HG03108 (cell line): Measurements from ENCODE around the gene ANXA5.

Source experiments
- ATAC-seq: cut with Tn5 transposase; IDR thresholded peaks from one replicate; pipeline ENCODE4 v1.9.1; 2021; ENCODE audit warnings: moderate library complexity; ENCODE audit not compliant: unreplicated experiment

ANXA5 gene

DNA sequence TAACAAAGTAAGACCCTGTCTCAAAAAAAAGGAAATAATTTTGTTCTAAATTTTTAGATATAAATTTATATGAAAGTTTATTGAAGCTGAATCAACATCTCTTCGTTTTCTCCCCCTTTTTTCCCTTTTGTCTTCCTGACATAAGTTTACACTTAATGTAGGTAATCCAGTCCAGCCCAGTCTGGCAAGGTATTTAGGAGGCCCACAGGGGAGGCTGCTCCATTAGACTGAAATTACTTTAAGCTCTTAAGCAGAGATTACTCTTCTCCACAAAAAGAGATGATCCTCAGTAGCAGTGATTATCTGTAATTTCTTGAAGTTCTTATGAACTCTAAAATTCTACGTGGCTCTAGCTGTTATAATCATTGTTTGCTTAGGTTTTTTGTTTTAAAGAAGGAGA is 46.0 kb downstream of the ANXA5 start:
- no peak for ATAC-seq

DNA sequence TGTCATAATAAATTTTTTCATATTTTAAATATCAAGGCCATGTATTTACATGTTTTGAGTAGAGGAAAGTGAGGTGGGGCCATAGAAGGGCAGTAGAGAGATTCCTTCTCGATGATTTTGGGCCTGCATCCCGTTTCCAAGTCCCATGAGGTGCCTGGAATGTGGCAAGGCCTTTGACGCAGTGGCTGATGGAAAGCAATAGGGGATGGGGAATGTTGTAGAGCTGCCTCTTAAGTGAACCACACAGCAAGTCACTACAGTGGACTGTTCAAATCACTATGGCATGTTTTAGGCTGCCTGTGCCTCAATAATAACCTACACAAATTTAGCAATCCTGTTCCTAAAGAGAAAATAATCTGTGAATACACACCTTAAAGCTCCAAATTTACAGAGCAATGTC is 48.3 kb downstream of the ANXA5 start:
- ATAC-seq, result no peak

DNA sequence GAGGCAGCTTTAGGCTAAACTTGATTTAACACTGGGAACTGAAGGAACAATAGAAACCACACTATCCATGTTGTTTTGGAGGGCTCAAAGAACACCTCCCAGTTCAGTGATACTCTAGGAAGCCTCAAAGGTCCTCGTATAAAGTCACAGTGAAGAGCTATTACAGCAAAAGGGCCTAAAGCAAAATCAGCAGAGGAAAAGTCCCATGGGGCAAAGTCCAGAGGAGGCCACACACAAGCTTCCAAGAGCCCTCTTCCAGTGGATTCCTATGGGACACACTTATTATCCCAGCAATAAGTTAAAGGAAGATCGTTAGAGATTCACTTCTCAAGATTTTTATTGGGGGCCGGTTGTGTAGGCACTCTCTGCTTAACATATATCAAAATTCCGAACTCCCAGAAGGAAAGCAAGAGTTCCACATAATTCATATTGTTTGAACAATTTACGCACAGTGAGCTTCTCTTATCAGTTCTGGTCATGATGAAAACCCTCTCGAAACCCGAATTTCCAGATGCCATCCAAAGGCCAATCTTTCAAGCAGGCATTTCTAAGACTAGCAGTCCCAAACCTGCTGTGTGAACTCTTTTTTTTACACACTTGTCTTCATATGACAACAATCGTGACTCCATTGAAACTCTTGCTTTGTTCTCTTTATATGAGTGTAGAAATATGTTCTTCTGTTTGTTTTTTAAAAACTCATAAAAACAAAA is 53.7 kb downstream of the ANXA5 start:
- no peak for ATAC-seq

DNA sequence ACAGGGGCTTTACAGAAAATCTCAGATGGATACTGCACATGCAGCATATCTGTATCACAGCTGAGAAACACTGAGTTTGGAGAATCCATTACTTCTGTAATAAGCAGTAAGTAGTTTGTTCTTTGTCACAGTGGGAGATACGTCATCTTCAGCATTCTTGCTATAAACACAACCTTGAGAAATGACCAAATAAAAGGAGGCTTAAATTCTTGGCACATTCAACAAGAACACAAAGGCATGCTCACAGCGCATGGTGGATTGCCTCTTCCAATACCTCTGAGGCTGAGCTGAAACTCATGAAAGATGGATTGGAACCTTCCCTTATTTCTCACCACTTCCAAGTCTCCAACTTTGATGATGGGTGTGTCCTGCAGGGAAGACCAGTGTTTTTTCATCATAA is 54.5 kb downstream of the ANXA5 start:
- no peak for ATAC-seq

DNA sequence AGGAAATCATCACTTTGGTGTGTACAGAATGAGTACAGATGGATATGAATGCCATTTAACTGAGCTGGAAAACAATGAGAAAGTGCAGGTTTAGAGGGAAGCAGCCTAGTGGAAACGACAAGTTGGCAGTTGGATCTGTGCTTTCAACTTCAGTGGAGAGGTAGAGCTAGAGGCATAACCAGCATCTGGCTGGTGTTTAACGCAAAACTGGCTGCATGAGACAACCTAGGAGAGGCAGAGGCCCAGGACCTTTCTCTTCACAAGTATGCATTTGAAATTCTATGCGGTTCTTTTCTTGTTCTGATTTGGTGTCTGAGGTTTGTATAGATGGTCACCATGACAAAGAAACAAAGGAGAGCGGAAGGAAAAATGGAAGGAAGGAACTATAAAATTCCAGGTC is 63.1 kb downstream of the ANXA5 start:
- no peak for ATAC-seq

DNA sequence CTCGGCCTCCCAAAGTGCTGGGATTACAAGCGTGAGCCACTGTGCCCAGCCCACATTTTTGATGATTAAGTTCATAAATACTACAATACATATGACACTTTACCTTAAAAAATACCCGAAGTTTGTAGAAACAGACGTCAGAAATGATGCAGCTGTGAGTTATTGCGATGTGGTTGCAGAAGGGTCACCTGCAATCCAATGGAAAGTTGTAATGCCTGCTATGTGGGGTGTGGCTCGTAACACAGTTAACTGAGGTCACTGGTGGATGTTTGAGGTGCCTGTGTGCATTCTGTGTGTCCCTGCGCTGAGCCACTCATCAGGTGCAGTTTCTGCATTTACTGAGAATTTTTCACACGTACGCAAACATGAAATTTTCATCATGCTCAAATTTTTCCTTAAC is 64.1 kb downstream of the ANXA5 start:
- no peak for ATAC-seq
